Fibroblast of lung (primary cell): Measurements from ENCODE around the gene ARHGAP11A.
"Not testable (repeated sequence)": the region's sequence is repeated elsewhere in the genome, so short reads cannot be mapped to it uniquely, and the experiment has no call there.

Experiments used
- EZH2 ChIP-seq: IDR thresholded peaks from 2 replicates; pipeline ENCODE4 v1.5.1; 2012; ENCODE audit warnings: low read length, control low read depth, mild to moderate bottlenecking; ENCODE audit errors: missing control alignments
- TF ChIP-seq, protein P1 (sequence below), 2 donors: IDR thresholded peaks in 1 of 2; conservative IDR thresholded peaks in 1 of 2; 1 replicate in 1 of 2; 2 replicates in 1 of 2; pipeline ENCODE4 v1.5.1; 2011 to 2012; ENCODE audit warnings: low read length in 2 of 2, control low read depth in 1 of 2, inconsistent platforms in 1 of 2, low read depth in 1 of 2, mild to moderate bottlenecking in 1 of 2

DNA sequence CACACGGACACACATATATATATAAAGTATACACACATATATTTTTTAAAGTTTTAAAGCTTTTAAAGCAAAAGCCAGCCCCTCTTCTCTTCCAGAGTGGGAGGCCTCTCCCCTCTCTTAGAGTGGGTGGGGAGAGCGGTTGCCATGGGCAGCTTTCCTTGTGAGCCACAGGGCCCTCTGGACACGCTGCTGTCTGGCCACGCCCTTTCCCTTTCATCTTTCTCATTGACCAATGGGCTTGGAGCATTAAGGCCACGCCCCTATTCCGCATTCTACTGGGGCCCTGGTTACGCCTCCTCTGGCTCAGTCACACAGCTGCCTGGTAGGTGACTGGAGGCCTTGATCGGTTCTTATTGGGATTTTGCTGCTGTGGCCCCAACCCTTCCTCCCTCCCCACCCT lies 22.2 kb upstream of the ARHGAP11A start, which contains the start of gene GOLGA8N:
- TF ChIP-seq, protein P1, sequence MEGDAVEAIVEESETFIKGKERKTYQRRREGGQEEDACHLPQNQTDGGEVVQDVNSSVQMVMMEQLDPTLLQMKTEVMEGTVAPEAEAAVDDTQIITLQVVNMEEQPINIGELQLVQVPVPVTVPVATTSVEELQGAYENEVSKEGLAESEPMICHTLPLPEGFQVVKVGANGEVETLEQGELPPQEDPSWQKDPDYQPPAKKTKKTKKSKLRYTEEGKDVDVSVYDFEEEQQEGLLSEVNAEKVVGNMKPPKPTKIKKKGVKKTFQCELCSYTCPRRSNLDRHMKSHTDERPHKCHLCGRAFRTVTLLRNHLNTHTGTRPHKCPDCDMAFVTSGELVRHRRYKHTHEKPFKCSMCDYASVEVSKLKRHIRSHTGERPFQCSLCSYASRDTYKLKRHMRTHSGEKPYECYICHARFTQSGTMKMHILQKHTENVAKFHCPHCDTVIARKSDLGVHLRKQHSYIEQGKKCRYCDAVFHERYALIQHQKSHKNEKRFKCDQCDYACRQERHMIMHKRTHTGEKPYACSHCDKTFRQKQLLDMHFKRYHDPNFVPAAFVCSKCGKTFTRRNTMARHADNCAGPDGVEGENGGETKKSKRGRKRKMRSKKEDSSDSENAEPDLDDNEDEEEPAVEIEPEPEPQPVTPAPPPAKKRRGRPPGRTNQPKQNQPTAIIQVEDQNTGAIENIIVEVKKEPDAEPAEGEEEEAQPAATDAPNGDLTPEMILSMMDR (conservative IDR thresholded peaks at IDR 0.05 in 1 of 2, IDR thresholded peaks at IDR 0.05 in 1 of 2; ENCODE audit: low read depth in 1 of 2, low read length in 2 of 2) = not testable (repeated sequence)
- not testable (repeated sequence) for TF ChIP-seq EZH2
